ENCODE measurements around the gene KIF19. TPM values are rescaled to one million over a fixed set of nuclear protein-coding genes. Genes with fewer than 3 reads are reported as not detected.
"Not testable (repeated sequence)": the region's sequence is repeated elsewhere in the genome, so short reads cannot be mapped to it uniquely, and the experiment has no call there.

Gene KIF19
- total and polyA plus RNA-seq, 2 experiments from 2014 or later, result 0.46 to 0.80 TPM

DNA sequence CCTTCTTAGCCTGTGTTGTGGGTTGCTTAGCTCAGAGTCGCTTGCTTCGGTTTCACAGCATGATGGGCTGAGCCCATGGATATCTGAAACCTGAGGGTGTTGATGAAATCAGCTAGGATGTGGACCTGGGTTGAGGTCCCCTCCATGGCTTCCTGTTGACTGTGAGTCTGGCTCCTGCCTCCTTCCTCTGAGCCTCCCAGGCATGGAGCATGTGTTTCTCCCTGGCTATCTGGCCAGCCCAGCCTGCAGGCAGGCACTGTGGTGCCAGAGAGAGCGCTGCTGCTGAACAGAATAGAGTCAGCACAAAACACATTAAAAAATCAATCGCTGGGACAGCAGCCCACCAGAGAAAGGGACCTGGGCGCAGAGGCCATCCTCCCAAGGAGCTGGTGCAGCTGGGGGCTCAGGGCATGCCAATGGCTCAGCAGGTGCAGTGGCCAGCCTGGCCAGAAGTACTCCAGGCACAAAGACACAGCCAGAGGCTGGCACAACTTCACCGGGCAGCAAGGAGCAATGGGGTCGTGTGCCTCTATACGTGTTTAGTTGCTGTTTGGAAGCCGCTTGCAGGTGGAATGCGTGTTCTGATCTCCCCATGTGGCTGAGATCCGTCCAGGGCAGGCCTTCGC lies 77.6 kb downstream of the KIF19 start:
- no peak overlapping the region for H2AFZ ChIP-seq

DNA sequence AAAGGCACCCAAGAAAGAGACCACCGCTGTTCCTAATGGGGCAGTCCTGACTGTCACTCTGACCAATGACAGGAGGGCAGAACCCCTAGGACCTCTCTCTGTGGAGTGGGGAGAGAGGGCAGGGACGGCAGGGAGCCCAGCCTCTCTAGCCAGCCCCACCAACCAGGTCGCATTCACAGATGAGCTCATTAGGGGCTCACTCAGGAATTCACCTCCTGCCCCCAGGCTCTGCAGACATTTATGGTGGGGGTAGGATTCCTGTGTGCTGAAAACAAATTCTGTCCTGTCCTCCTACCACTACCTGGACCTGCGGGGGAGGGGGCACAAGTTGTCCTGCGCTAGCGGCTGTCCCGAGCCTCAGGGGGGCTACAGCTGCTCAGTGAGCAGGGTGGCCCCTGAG lies 78.2 kb downstream of the KIF19 start:
- no peak for DNase-seq (ENCODE audit: low spot score)
- no peaks in the 10 kb centered on the region for H3K9me3 ChIP-seq (ENCODE audit: low read depth)
- H2AFZ ChIP-seq, result no peak overlapping the region
- H4K20me1 ChIP-seq (ENCODE audit: insufficient read depth, poor library complexity, severe bottlenecking), result no peaks in the 10 kb centered on the region
- no peaks in the 10 kb centered on the region for H3K9me2 ChIP-seq (replicated peaks; ENCODE audit: insufficient read depth)
- WGBS (ENCODE audit: low lambda C conversion rate, missing lambda C conversion rate), result 39% methylated on average over 7 of the region's 7 CpGs
- TF ChIP-seq, protein P1, sequence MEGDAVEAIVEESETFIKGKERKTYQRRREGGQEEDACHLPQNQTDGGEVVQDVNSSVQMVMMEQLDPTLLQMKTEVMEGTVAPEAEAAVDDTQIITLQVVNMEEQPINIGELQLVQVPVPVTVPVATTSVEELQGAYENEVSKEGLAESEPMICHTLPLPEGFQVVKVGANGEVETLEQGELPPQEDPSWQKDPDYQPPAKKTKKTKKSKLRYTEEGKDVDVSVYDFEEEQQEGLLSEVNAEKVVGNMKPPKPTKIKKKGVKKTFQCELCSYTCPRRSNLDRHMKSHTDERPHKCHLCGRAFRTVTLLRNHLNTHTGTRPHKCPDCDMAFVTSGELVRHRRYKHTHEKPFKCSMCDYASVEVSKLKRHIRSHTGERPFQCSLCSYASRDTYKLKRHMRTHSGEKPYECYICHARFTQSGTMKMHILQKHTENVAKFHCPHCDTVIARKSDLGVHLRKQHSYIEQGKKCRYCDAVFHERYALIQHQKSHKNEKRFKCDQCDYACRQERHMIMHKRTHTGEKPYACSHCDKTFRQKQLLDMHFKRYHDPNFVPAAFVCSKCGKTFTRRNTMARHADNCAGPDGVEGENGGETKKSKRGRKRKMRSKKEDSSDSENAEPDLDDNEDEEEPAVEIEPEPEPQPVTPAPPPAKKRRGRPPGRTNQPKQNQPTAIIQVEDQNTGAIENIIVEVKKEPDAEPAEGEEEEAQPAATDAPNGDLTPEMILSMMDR (IDR thresholded peaks at IDR 0.05; ENCODE audit: poor library complexity), result no peak
- TF ChIP-seq EZH2 (IDR thresholded peaks at IDR 0.05; ENCODE audit: borderline replicate concordance) (no peak), EZH2phosphoT487 (IDR thresholded peaks at IDR 0.05; ENCODE audit: low read depth, severe bottlenecking, unreplicated experiment) (no peak)
- no peak overlapping the region for H3K27ac ChIP-seq
- no peaks in the 10 kb centered on the region for H3K27me3 ChIP-seq
- no peaks in the 10 kb centered on the region for H3K36me3 ChIP-seq (replicated peaks; ENCODE audit: insufficient read depth, low read depth)
- H3K79me2 ChIP-seq, result no peaks in the 10 kb centered on the region
- no peak overlapping the region for H3K4me3 ChIP-seq
- peaks cover under 1% of the 10 kb centered on the region for H3K4me1 ChIP-seq (ENCODE audit: insufficient read depth)
- H3K4me2 ChIP-seq, result no peak overlapping the region

More for the DNA sequence above, 77.6 kb downstream of the KIF19 start:
- Histone ChIP-seq H3K27ac (no peak overlapping the region), H4K20me1 (ENCODE audit: insufficient read depth, poor library complexity, severe bottlenecking) (no peaks in the 10 kb centered on the region), H3K79me2 (no peaks in the 10 kb centered on the region), H3K4me3 (no peak overlapping the region), H3K9me3 (ENCODE audit: low read depth) (no peaks in the 10 kb centered on the region), H3K27me3 (no peaks in the 10 kb centered on the region), H3K9me2 (replicated peaks; ENCODE audit: insufficient read depth) (no peaks in the 10 kb centered on the region), H3K4me2 (no peak overlapping the region), H3K4me1 (ENCODE audit: insufficient read depth) (no peaks in the 10 kb centered on the region), H3K36me3 (replicated peaks; ENCODE audit: insufficient read depth, low read depth) (no peaks in the 10 kb centered on the region)
- no peak for DNase-seq (ENCODE audit: low spot score)
- 70% methylated on average over 12 of the region's 12 CpGs for WGBS (ENCODE audit: low lambda C conversion rate, missing lambda C conversion rate)
- TF ChIP-seq EZH2phosphoT487 (IDR thresholded peaks at IDR 0.05; ENCODE audit: low read depth, severe bottlenecking, unreplicated experiment) (no peak), EZH2 (IDR thresholded peaks at IDR 0.05; ENCODE audit: borderline replicate concordance) (no peak)
- TF ChIP-seq, protein P1 (IDR thresholded peaks at IDR 0.05; ENCODE audit: poor library complexity), result no peak

DNA sequence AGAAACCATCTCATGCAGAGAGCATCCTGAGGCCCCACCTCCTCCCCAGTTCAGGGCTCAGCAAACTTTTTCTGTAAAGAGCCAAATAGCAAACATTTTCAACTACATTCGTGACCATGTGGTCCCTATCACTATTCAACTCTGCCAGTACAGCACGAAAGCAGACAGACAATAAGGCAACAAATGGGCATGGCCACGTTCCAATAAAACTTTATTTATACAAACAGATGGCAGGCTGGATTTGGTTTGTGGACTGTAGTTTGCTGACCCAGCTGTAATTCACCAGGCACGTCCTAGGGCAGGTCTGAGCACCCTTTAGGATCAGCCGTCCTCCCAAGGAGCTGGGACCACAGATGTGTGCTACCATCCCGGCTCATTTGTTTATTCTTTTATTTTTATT lies 78.8 kb downstream of the KIF19 start:
- no peak for DNase-seq (ENCODE audit: low spot score)
- Histone ChIP-seq H4K20me1 (ENCODE audit: insufficient read depth, poor library complexity, severe bottlenecking) (no peaks in the 10 kb centered on the region), H3K27ac (no peak overlapping the region), H3K4me1 (ENCODE audit: insufficient read depth) (peaks cover 5% of the 10 kb centered on the region), H3K36me3 (replicated peaks; ENCODE audit: insufficient read depth, low read depth) (no peaks in the 10 kb centered on the region), H3K79me2 (no peaks in the 10 kb centered on the region), H3K27me3 (no peaks in the 10 kb centered on the region), H3K4me3 (no peak overlapping the region), H3K9me3 (ENCODE audit: low read depth) (no peaks in the 10 kb centered on the region), H2AFZ (no peak overlapping the region), H3K9me2 (replicated peaks; ENCODE audit: insufficient read depth) (no peaks in the 10 kb centered on the region), H3K4me2 (no peak overlapping the region)
- WGBS (ENCODE audit: low lambda C conversion rate, missing lambda C conversion rate), result 82% methylated on average over 6 of the region's 6 CpGs
- TF ChIP-seq EZH2 (IDR thresholded peaks at IDR 0.05; ENCODE audit: borderline replicate concordance), result no peak
- TF ChIP-seq, protein P1 (IDR thresholded peaks at IDR 0.05; ENCODE audit: poor library complexity), result no peak
- TF ChIP-seq EZH2phosphoT487 (IDR thresholded peaks at IDR 0.05; ENCODE audit: low read depth, severe bottlenecking, unreplicated experiment), result no peak

DNA sequence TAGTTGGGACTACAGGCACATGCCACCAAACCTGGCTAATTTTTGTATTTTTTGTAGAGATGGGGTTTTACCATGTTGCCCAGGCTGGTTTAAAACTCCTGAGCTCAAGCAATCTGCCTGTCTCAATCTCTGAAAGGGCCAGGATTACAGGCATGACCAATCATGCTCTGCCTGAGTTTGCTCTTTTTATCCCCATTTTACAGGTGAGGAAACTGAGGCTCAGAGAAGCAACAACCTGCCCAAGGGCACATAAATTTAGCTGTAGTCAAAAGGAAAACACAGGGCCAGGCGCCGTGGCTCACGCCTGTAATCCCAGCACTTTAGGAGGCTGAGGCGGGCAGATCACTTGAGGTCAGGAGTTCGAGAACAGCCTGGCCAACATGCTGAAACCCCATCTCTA lies 79.3 kb downstream of the KIF19 start:
- not testable (repeated sequence) for H2AFZ ChIP-seq; H3K27me3 ChIP-seq; H3K79me2 ChIP-seq; H3K9me3 ChIP-seq (ENCODE audit: low read depth); H3K4me3 ChIP-seq; H3K4me2 ChIP-seq; H4K20me1 ChIP-seq (ENCODE audit: insufficient read depth, poor library complexity, severe bottlenecking); H3K36me3 ChIP-seq (replicated peaks; ENCODE audit: insufficient read depth, low read depth); H3K9me2 ChIP-seq (replicated peaks; ENCODE audit: insufficient read depth); H3K27ac ChIP-seq; DNase-seq (ENCODE audit: low spot score); H3K4me1 ChIP-seq (ENCODE audit: insufficient read depth)
- WGBS (ENCODE audit: low lambda C conversion rate, missing lambda C conversion rate), result 95% methylated on average over 5 of the region's 5 CpGs

Other genes starting within 250 kb of the KIF19 start
- 264 and 276 TPM in 2 replicates for gene RPL38, start 122.5 kb upstream of the KIF19 start, total RNA-seq
- gene RPL38, start 122.5 kb upstream of the KIF19 start, polyA plus RNA-seq, result 758 and 761 TPM in 2 replicates
- 7.1 and 7.4 TPM in 2 replicates for gene TTYH2, start 112.7 kb upstream of the KIF19 start, total RNA-seq
- 4.5 and 7.8 TPM in 2 replicates for gene TTYH2, start 112.7 kb upstream of the KIF19 start, polyA plus RNA-seq
- gene DNAI2, start 52.0 kb upstream of the KIF19 start, total RNA-seq, result not detected in 2 replicates
- not detected in 2 replicates for gene DNAI2, start 52.0 kb upstream of the KIF19 start, polyA plus RNA-seq
- 1.3 TPM in 1 of 2 replicates, not detected in the other for gene BTBD17, start 35.6 kb downstream of the KIF19 start, total RNA-seq
- gene BTBD17, start 35.6 kb downstream of the KIF19 start, polyA plus RNA-seq, result 0.39 TPM in 1 of 2 replicates, not detected in the other
- gene GPR142, start 41.3 kb downstream of the KIF19 start, total RNA-seq, result not detected in 2 replicates
- gene GPR142, start 41.3 kb downstream of the KIF19 start, polyA plus RNA-seq, result not detected in 2 replicates
- 150 and 159 TPM in 2 replicates for gene GPRC5C, start 105.9 kb downstream of the KIF19 start, total RNA-seq
- 233 and 237 TPM in 2 replicates for gene GPRC5C, start 105.9 kb downstream of the KIF19 start, polyA plus RNA-seq
- 0.20 and 1.1 TPM in 2 replicates for gene CD300A, start 140.4 kb downstream of the KIF19 start, total RNA-seq
- gene CD300A, start 140.4 kb downstream of the KIF19 start, polyA plus RNA-seq, result 0.22 and 0.47 TPM in 2 replicates
- not detected in 2 replicates for gene CD300LB, start 205.2 kb downstream of the KIF19 start, total RNA-seq
- gene CD300LB, start 205.2 kb downstream of the KIF19 start, polyA plus RNA-seq, result not detected in 2 replicates
- gene CD300C, start 219.9 kb downstream of the KIF19 start, total RNA-seq, result 0.43 TPM in 1 of 2 replicates, not detected in the other
- 0.47 and 0.96 TPM in 2 replicates for gene CD300C, start 219.9 kb downstream of the KIF19 start, polyA plus RNA-seq
- 0.67 TPM in 1 of 2 replicates, not detected in the other for gene CD300H, start 241.3 kb downstream of the KIF19 start, total RNA-seq
- gene CD300H, start 241.3 kb downstream of the KIF19 start, polyA plus RNA-seq, result 0.28 TPM in 1 of 2 replicates, not detected in the other